Psoas muscle (tissue), 8 donors: ENCODE results near the gene PRSS27. TPM values are rescaled to one million over a fixed set of nuclear protein-coding genes. Genes with fewer than 3 reads are reported as not detected.

Experiments used
- ATAC-seq, 4 donors: fragments of 200-7000 bp; cut with Tn5 transposase; one replicate each; pipeline ENCODE4 v1.9.1; 2020; ENCODE audit warnings: moderate library complexity in 3 of 4, mild to moderate bottlenecking in 2 of 4
- DNase-seq, 2 donors: peaks; one replicate each; pipeline ENCODE4 v3.0.0-alpha.2; 2020
- H3K27ac ChIP-seq: fragments of 200-600 bp; one replicate; pipeline ENCODE4 v1.8.0; 2022
- H3K27me3 ChIP-seq, 3 donors: fragments of 200-600 bp in 1 of 3; one replicate each; pipeline versions ENCODE4 v1.6.1 to v1.8.0; 2013 to 2022; ENCODE audit warnings: low read length in 2 of 3, mild to moderate bottlenecking in 2 of 3, moderate library complexity in 1 of 3; ENCODE audit not compliant: insufficient read depth in 3 of 3
- H3K36me3 ChIP-seq, 2 donors: fragments of 200-600 bp in 1 of 2; one replicate each; pipeline versions ENCODE4 v1.6.1 to v1.8.0; 2013 to 2022; ENCODE audit warnings: low read depth in 1 of 2, mild to moderate bottlenecking in 1 of 2, moderate library complexity in 1 of 2; ENCODE audit not compliant: insufficient read depth in 1 of 2
- H3K4me1 ChIP-seq: fragments of 200-600 bp; one replicate; pipeline ENCODE4 v1.8.0; 2022
- H3K4me3 ChIP-seq: fragments of 200-600 bp; one replicate; pipeline ENCODE4 v1.8.0; 2022; ENCODE audit warnings: mild to moderate bottlenecking
- H3K9me3 ChIP-seq: fragments of 200-600 bp; one replicate; pipeline ENCODE4 v1.8.0; 2022
- WGBS, 3 donors: extraction: QIAGEN DNeasy Blood & Tissue Kit; methylation state at CpG; one replicate each; pipeline versions ENCODE4 v1.1.6 to v1.1.7; 2013; 5-methylcytosine and 5-hydroxymethylcytosine counted together
- intact Hi-C, 2 donors: fragments of 100-400 bp; cut with DNase I; formaldehyde crosslinking; loops; one replicate each; pipeline versions ENCODE4 v1.11.0 to v1.14.2; 2022
- polyA plus RNA-seq, 3 donors: library from polyadenylated mRNA; stranded (reverse); fragments of 200-250 nt; gene quantifications; one replicate each; pipeline ENCODE4 v1.2.3, GENCODE V29; 2013
- total RNA-seq, 4 donors: library from RNA; stranded (reverse); fragmentation: NEBNext Ultra II Directional in 2 of 4; extraction: Animal tissue kit (Norgen Biotek cat#: 25700) in 2 of 4; gene quantifications; one replicate each; pipeline versions ENCODE4 v1.2.1 to v1.2.4, GENCODE V29; 2021 to 2023
- TF ChIP-seq, protein P1 (sequence below): fragments of 200-600 bp; IDR thresholded peaks from one replicate; pipeline ENCODE4 v1.8.0; 2022; ENCODE audit warnings: antibody characterized with exemption
- donor health status: healthy with polysubstance abuse.
- donor health status: DM: no; HTN: no; CAD: no; lungs with moderate emphysema.
- donor health status: Bipolar disorder and iron deficiency.
- donor health status: healthy.
- donor health status: DM: yes; HTN: yes; CAD: no.
- donor health status: DM: no; HTN: no; CAD: no.
- donor health status: DM: no; HTN: no; CAD: no.
- donor health status: DM: yes; HTN: yes; CAD: no.

PRSS27 gene
- total and polyA plus RNA-seq, 7 donors, result 0.07 to 0.34 (median 0.20) TPM; not detected in 2

DNA sequence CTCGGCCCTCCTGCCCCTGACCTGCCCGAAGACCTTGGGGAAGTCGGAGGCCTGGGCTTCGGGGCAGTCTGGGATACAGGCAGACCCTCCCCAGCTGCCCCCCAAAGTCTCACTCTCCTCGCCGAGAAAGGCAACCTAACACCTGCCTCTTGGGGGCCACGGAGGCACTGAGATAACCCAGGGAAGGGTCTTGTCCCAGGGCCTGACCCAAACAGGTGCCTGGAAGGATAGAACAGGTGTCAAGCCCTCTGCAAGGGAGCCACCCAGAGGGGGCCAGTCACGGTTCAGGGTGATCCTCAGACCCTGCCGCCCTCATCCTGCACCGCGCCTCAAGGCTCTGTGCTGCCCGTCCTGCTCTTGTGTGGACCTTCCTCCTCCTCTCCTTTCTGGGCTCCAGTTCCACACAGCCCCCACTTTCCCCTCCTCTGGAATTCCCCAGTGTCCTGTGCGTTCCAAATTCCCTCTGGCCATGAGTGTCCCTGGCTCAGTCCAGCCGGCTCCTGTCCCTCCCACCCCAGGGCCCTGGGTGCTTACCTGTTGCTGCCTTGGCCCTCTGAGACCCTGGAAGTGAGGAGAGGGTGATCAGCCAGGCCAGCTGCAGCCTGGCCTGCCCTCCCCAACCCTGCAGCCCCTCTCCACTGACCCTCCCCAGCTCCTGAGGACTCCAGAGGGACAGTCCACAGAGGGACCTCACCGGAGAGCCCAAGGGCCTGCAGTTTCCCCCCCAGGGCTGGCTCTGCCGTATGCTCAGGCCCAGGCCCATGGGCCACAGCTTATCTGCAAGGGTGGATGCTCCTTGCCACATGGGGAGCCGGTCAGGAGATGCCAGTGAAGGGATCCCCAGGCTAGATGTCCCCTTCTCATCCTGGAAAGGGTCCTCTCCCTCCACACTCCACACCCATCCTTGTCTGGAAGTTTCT is 3.8 kb downstream of the PRSS27 start:
- H3K4me3 ChIP-seq, result no peak overlapping the region
- 42 to 60% (median 51%) methylated on average over 16 to 17 of the region's 17 CpGs for WGBS, 3 donors
- no peaks in the 10 kb centered on the region for H3K27me3 ChIP-seq
- no peaks in the 10 kb centered on the region for H3K36me3 ChIP-seq
- no peak overlapping the region for H3K27ac ChIP-seq
- H3K4me1 ChIP-seq, result peaks cover 18% of the 10 kb centered on the region
- ATAC-seq, result no peak
- TF ChIP-seq, protein P1, sequence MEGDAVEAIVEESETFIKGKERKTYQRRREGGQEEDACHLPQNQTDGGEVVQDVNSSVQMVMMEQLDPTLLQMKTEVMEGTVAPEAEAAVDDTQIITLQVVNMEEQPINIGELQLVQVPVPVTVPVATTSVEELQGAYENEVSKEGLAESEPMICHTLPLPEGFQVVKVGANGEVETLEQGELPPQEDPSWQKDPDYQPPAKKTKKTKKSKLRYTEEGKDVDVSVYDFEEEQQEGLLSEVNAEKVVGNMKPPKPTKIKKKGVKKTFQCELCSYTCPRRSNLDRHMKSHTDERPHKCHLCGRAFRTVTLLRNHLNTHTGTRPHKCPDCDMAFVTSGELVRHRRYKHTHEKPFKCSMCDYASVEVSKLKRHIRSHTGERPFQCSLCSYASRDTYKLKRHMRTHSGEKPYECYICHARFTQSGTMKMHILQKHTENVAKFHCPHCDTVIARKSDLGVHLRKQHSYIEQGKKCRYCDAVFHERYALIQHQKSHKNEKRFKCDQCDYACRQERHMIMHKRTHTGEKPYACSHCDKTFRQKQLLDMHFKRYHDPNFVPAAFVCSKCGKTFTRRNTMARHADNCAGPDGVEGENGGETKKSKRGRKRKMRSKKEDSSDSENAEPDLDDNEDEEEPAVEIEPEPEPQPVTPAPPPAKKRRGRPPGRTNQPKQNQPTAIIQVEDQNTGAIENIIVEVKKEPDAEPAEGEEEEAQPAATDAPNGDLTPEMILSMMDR, result no peak
- no peaks in the 10 kb centered on the region for H3K9me3 ChIP-seq
- DNase-seq, result no peak
- intact Hi-C loops, result no loop called here

DNA sequence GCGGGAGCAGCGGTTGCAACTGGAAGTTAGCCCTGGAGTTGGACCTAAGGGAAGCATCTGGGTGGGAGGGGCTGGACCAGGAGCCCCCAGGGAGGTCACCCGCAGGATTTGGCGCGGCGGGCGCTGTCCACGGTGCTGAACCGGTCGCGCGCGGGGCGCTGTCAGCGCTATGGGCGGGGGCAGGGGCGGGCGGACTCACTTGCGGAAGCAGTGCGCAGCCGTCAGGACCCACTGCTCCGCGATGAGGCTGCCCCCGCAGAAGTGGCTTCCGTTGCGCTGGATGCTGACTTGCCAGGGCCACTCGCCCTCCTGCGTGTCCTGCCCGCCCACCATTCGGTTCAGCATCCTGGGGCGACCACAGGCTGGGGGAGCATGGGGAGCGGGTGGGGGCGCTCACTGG is 4.5 kb downstream of the PRSS27 start:
- Histone ChIP-seq H3K27me3 (no peaks in the 10 kb centered on the region), H3K4me1 (peaks cover 18% of the 10 kb centered on the region), H3K4me3 (no peak overlapping the region), H3K9me3 (no peaks in the 10 kb centered on the region), H3K27ac (no peak overlapping the region), H3K36me3 (no peaks in the 10 kb centered on the region)
- intact Hi-C loops, result no loop called here
- peak; percentile 33 to 63 (median 41) for ATAC-seq
- DNase-seq, result peak; percentile 68 to 81
- TF ChIP-seq, protein P1, result no peak
- 6 to 11% (median 6%) methylated on average over 18 to 33 of the region's 33 CpGs for WGBS, 3 donors

DNA sequence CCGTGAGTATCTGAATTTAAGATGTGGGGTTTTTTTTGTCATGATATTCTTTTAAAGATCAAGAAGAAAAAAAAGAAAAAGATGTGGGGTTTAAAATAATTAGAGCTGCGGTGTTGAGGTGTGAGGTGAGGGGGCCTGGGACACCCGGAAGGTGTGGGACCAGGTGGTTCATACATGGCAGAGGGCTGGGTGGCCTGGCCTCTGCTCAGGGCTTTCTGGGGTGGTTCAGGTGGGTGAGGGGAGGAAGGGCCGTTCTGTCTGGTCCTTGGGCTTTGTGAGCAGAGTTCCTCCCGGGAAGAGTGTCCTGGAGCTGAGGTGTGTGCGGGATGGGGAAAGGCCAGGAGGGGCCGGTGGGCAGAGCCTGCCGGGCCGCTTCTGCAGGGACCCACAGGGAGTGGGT is 5.0 kb downstream of the PRSS27 start:
- ATAC-seq (no peak), DNase-seq (no peak)
- H3K27me3 ChIP-seq, result no peaks in the 10 kb centered on the region
- no peak overlapping the region for H3K27ac ChIP-seq
- H3K9me3 ChIP-seq, result no peaks in the 10 kb centered on the region
- H3K4me1 ChIP-seq, result peaks cover 13% of the 10 kb centered on the region
- intact Hi-C loops, result no loop called here
- WGBS, 3 donors, result 30 to 38% (median 30%) methylated on average over 6 to 9 of the region's 9 CpGs
- peaks cover 0 to 2% of the 10 kb centered on the region in 2 donors for H3K36me3 ChIP-seq
- TF ChIP-seq, protein P1, result no peak
- H3K4me3 ChIP-seq, result no peak overlapping the region

DNA sequence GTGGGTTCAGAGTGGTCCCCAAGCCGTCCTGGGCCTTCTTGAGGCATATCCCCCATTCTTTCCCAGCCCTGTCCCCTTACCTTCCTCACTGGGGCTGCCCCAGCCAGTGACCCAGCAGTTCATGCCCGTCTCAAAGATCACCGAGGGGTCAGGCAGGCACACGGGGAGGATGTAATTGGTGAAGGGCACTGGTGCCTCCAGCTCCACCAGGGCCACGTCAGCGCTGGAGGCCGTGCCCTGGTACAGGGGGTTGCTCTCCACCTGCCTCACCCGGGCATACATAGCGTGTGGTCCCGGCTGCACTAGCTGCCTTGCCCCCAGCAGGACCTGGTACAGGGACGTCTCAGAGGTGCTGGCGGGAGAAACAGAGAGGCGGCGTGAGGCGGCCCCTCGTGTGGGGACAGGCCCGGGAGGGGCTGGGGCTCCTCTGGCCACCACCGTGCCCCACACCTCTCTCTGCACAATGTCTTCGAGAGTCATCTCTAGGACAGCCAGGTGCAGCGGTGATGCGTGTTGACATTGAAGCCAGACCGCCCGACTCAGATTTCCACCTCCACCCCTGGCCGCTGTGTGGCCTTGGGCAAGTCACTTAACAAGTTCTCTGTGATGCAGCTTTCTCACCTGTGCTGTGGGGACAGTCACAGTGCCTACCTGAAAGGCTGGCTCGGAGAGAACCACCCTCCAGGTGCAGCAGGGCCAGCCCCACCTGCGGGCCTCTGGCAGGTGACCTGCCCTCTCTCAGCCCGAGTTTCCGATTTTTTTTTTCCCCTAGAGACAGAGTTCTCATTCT is 5.8 kb downstream of the PRSS27 start:
- 76 to 82% (median 80%) methylated on average over 26 to 28 of the region's 28 CpGs for WGBS, 3 donors
- no peak for DNase-seq
- no peak for ATAC-seq
- intact Hi-C loops, result no loop called here
- peaks cover 0 to 9% of the 10 kb centered on the region in 2 donors for H3K36me3 ChIP-seq
- TF ChIP-seq, protein P1, result no peak
- no peaks in the 10 kb centered on the region for H3K27me3 ChIP-seq
- peaks cover 5% of the 10 kb centered on the region for H3K4me1 ChIP-seq
- no peaks in the 10 kb centered on the region for H3K9me3 ChIP-seq
- H3K4me3 ChIP-seq, result no peak overlapping the region
- H3K27ac ChIP-seq, result no peak overlapping the region
